Right lobe of liver (tissue), 4 donors: ENCODE results near the gene GID8.

Source experiments
- POLR2A ChIP-seq: fragments of 450-650 bp; IDR thresholded peaks from one replicate; pipeline ENCODE4 v1.6.1; 2017; ENCODE audit warnings: antibody characterized with exemption, mild to moderate bottlenecking
- TF ChIP-seq, protein P1 (sequence below), 4 donors: fragments of 200-600 bp in 3 of 4; fragments of 450-650 bp in 1 of 4; IDR thresholded peaks; one replicate each; pipeline versions ENCODE4 v1.5.1 to v1.8.0; 2016 to 2022; ENCODE audit warnings: antibody characterized with exemption in 4 of 4, mild to moderate bottlenecking in 2 of 4
- donor health status: DM: no; HTN: no; CAD: no.
- donor health status: DM: no; HTN: no; CAD: no.
- donor health status: DM: no; HTN: yes; CAD: no.

- TF ChIP-seq, protein P1, sequence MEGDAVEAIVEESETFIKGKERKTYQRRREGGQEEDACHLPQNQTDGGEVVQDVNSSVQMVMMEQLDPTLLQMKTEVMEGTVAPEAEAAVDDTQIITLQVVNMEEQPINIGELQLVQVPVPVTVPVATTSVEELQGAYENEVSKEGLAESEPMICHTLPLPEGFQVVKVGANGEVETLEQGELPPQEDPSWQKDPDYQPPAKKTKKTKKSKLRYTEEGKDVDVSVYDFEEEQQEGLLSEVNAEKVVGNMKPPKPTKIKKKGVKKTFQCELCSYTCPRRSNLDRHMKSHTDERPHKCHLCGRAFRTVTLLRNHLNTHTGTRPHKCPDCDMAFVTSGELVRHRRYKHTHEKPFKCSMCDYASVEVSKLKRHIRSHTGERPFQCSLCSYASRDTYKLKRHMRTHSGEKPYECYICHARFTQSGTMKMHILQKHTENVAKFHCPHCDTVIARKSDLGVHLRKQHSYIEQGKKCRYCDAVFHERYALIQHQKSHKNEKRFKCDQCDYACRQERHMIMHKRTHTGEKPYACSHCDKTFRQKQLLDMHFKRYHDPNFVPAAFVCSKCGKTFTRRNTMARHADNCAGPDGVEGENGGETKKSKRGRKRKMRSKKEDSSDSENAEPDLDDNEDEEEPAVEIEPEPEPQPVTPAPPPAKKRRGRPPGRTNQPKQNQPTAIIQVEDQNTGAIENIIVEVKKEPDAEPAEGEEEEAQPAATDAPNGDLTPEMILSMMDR (IDR thresholded peaks at IDR 0.05): no peak
- no peak for TF ChIP-seq POLR2A
These were observed 33.4 kb downstream of the GID8 start for GRCh38 chr20:62971211-62971949.
